ENCODE results near the gene SUSD5.

DNA sequence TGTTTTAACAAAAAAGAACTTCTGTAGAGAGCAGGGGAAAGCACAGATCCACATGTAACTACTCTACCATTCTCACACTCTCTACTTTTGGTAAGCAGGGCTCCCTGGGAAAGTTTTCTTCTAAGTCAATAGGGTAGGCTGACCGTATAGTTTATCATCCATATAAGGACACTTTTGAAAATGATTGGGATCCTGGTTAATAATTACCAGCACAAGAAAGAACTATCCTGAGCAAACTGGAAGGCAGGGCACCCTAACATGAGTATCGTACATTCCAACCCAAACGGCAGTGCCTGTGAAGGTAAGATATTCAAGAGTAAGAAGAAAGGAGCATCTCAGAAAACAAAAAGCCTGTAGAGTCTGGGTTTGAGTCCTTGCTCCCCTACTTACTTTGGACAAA lies 22.1 kb downstream of the SUSD5 start:
- TF ChIP-seq, protein P1, sequence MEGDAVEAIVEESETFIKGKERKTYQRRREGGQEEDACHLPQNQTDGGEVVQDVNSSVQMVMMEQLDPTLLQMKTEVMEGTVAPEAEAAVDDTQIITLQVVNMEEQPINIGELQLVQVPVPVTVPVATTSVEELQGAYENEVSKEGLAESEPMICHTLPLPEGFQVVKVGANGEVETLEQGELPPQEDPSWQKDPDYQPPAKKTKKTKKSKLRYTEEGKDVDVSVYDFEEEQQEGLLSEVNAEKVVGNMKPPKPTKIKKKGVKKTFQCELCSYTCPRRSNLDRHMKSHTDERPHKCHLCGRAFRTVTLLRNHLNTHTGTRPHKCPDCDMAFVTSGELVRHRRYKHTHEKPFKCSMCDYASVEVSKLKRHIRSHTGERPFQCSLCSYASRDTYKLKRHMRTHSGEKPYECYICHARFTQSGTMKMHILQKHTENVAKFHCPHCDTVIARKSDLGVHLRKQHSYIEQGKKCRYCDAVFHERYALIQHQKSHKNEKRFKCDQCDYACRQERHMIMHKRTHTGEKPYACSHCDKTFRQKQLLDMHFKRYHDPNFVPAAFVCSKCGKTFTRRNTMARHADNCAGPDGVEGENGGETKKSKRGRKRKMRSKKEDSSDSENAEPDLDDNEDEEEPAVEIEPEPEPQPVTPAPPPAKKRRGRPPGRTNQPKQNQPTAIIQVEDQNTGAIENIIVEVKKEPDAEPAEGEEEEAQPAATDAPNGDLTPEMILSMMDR (IDR thresholded peaks at IDR 0.05), result no peak
- TF ChIP-seq POLR2A (IDR thresholded peaks at IDR 0.05), result no peak

Data from adrenal gland (tissue), 5 donors.